ACC112 (cell line): ENCODE results near the gene C4BPA.

ENCODE experiments used
- H2AFZ ChIP-seq: fragments of 200-600 bp; sonication (generic); one replicate; pipeline ENCODE4 v1.6.0; 2017; ENCODE audit warnings: antibody characterized with exemption, low read length; ENCODE audit not compliant: unreplicated experiment
- H3K27ac ChIP-seq: fragments of 200-600 bp; sonication (generic); 2 replicates; pipeline ENCODE4 v1.5.1; 2014; ENCODE audit warnings: low read depth, mild to moderate bottlenecking, antibody characterized with exemption, low read length, moderate library complexity
- H3K27me3 ChIP-seq: fragments of 200-600 bp; sonication (generic); 2 replicates; pipeline ENCODE4 v1.6.1; 2014; ENCODE audit warnings: mild to moderate bottlenecking, antibody characterized with exemption, low read length, moderate library complexity, mixed read lengths; ENCODE audit not compliant: insufficient read depth
- H3K36me3 ChIP-seq: fragments of 200-600 bp; sonication (generic); 2 replicates; pipeline ENCODE4 v1.6.1; 2016; ENCODE audit warnings: mild to moderate bottlenecking, antibody characterized with exemption, low read length, moderate library complexity, mixed read lengths; ENCODE audit not compliant: insufficient read depth
- H3K4me1 ChIP-seq: fragments of 200-600 bp; sonication (generic); one replicate; pipeline ENCODE4 v1.6.1; 2016; ENCODE audit warnings: low read length, mixed read lengths; ENCODE audit not compliant: insufficient read depth, unreplicated experiment, control insufficient read depth
- H3K4me3 ChIP-seq: fragments of 200-600 bp; sonication (generic); 2 replicates; pipeline ENCODE4 v1.5.1; 2014; ENCODE audit warnings: mild to moderate bottlenecking, low read depth, low read length
- H3K79me2 ChIP-seq: fragments of 200-600 bp; sonication (generic); one replicate; pipeline ENCODE4 v1.6.0; 2016; ENCODE audit warnings: low read length; ENCODE audit not compliant: control insufficient read depth, unreplicated experiment, insufficient read depth

Gene C4BPA

DNA sequence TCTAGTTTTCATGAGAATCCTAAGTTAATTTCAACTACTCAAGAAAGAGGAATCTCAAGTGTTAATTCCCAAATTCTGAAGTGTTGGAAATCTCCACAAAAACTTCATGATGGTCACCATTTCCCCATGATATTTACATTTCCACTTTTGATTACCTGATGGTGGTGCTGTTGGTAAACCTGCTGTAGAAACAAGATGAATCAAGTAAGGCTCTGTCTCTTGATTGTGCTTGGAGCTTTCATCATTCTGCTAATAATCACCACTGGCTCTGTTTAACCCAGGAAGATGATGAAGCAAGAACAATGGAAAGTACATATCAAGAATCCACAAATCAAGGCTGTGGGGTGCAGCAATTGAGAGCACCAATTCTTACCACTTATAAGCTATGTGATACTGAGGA lies 77.8 kb downstream of the C4BPA start:
- Histone ChIP-seq H2AFZ (no peak overlapping the region), H3K27ac (no peak overlapping the region), H3K4me1 (no peaks in the 10 kb centered on the region), H3K36me3 (no peaks in the 10 kb centered on the region), H3K79me2 (no peaks in the 10 kb centered on the region), H3K4me3 (no peak overlapping the region), H3K27me3 (peaks cover 13% of the 10 kb centered on the region; the same call in 1 of the 2 replicates)

GRCh38 chr1:207186503-207186902 lies 82.5 kb downstream of the C4BPA start:
- Histone ChIP-seq H3K79me2 (no peaks in the 10 kb centered on the region), H3K4me3 (no peak overlapping the region), H3K27me3 (peaks cover 6% of the 10 kb centered on the region; the same call in 1 of the 2 replicates), H3K36me3 (no peaks in the 10 kb centered on the region), H2AFZ (no peak overlapping the region), H3K4me1 (no peaks in the 10 kb centered on the region), H3K27ac (no peak overlapping the region)

DNA sequence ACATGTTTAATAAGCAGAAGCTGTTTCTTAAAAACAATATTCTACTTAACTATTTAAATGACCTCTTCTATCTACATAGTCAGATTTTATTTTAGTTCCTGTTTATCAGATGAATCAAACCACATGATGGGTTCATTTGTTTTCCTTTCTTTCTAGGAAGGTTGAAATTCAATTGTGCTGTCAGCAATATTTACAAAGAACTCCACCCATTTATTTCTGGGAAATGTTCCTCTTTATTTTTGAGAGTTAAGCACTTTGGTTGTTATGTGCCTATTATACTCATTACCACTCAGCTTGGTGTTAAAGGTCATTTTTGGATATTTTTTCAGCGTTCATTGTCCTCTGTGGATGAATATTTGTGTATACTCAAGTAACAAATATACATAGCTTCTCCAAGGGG lies 84.9 kb downstream of the C4BPA start:
- no peaks in the 10 kb centered on the region for H3K36me3 ChIP-seq
- 0 out of 2 replicates have a peak, but pooled peaks cover 6% of the 10 kb centered on the region for H3K27me3 ChIP-seq
- H3K4me1 ChIP-seq = no peaks in the 10 kb centered on the region
- no peak overlapping the region for H3K4me3 ChIP-seq
- H3K27ac ChIP-seq = no peak overlapping the region
- H3K79me2 ChIP-seq = no peaks in the 10 kb centered on the region
- no peak overlapping the region for H2AFZ ChIP-seq

GRCh38 chr1:207191061-207191460 lies 87.0 kb downstream of the C4BPA start:
- no peaks in the 10 kb centered on the region for H3K36me3 ChIP-seq
- no peak overlapping the region for H3K27ac ChIP-seq
- no peak overlapping the region for H3K4me3 ChIP-seq
- H3K4me1 ChIP-seq = no peaks in the 10 kb centered on the region
- H3K27me3 ChIP-seq = peaks cover 8% of the 10 kb centered on the region; the same call in 1 of the 2 replicates
- no peaks in the 10 kb centered on the region for H3K79me2 ChIP-seq
- H2AFZ ChIP-seq = no peak overlapping the region

- Histone ChIP-seq H3K27me3 (peaks cover 8% of the 10 kb centered on the region; the same call in 1 of the 2 replicates), H3K36me3 (no peaks in the 10 kb centered on the region), H3K79me2 (no peaks in the 10 kb centered on the region), H2AFZ (no peak overlapping the region), H3K4me3 (no peak overlapping the region), H3K27ac (no peak overlapping the region), H3K4me1 (no peaks in the 10 kb centered on the region)
Measured at GRCh38 chr1:207191776-207192175, 87.7 kb downstream of the C4BPA start.

- Histone ChIP-seq H3K27me3 (peaks cover 5% of the 10 kb centered on the region; the same call in 1 of the 2 replicates), H3K4me1 (no peaks in the 10 kb centered on the region), H3K79me2 (no peaks in the 10 kb centered on the region), H3K36me3 (no peaks in the 10 kb centered on the region), H2AFZ (no peak overlapping the region), H3K27ac (no peak overlapping the region), H3K4me3 (no peak overlapping the region)
Measured at GRCh38 chr1:207194197-207194596, 90.2 kb downstream of the C4BPA start.
